G401.6 (cell line): ENCODE data around the gene APOC1.
A peak's percentile ranks its signal among the peaks of the same experiment; 100 is the strongest.
"Not testable (repeated sequence)": the region's sequence is repeated elsewhere in the genome, so short reads cannot be mapped to it uniquely, and the experiment has no call there.

Experiments
- FAIRE-seq: peaks from 2 replicates; lab custom pipeline; 2012; peaks lifted over from hg19 to GRCh38; lab: Jason Lieb, UNC

APOC1 gene

GRCh38 chr19:44914433-44915206, at the start of gene APOC1:
Gene APOC1 (plus strand): TSS chr19:44914608. CDS start chr19:44914892, 284 bp downstream.
- FAIRE-seq = peak; percentile 72

DNA sequence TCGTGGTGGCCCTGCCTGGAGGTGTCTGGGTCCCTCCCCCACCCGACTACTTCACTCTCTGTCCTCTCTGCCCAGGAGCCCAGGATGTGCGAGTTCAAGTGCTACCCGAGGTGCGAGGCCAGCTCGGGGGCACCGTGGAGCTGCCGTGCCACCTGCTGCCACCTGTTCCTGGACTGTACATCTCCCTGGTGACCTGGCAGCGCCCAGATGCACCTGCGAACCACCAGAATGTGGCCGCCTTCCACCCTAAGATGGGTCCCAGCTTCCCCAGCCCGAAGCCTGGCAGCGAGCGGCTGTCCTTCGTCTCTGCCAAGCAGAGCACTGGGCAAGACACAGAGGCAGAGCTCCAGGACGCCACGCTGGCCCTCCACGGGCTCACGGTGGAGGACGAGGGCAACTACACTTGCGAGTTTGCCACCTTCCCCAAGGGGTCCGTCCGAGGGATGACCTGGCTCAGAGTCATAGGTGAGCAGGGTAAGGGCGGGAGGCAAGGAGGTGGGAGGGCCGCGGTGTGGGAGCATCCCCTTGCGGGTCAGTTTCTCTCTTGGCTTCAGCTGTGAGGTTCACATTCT, 49.1 kb upstream of the APOC1 start:
- no peak for FAIRE-seq

- FAIRE-seq = no peak
Measured at GRCh38 chr19:44866664-44867063, 47.7 kb upstream of the APOC1 start.

- FAIRE-seq = no peak
Measured at GRCh38 chr19:44867578-44867977, 46.8 kb upstream of the APOC1 start.

- no peak for FAIRE-seq
Measured at GRCh38 chr19:44869733-44870470, 44.5 kb upstream of the APOC1 start.

DNA sequence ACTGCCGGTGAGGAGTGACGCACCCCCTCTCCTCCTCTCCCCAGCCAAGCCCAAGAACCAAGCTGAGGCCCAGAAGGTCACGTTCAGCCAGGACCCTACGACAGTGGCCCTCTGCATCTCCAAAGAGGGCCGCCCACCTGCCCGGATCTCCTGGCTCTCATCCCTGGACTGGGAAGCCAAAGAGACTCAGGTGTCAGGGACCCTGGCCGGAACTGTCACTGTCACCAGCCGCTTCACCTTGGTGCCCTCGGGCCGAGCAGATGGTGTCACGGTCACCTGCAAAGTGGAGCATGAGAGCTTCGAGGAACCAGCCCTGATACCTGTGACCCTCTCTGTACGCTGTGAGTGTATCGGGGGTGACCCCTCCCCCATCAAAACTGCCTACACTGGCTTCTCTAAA, 42.6 kb upstream of the APOC1 start:
- FAIRE-seq = no peak

GRCh38 chr19:44872661-44873060, 41.7 kb upstream of the APOC1 start:
- FAIRE-seq = peak; percentile 89

- no peak for FAIRE-seq
Measured at GRCh38 chr19:44874317-44874716, 40.1 kb upstream of the APOC1 start.

DNA sequence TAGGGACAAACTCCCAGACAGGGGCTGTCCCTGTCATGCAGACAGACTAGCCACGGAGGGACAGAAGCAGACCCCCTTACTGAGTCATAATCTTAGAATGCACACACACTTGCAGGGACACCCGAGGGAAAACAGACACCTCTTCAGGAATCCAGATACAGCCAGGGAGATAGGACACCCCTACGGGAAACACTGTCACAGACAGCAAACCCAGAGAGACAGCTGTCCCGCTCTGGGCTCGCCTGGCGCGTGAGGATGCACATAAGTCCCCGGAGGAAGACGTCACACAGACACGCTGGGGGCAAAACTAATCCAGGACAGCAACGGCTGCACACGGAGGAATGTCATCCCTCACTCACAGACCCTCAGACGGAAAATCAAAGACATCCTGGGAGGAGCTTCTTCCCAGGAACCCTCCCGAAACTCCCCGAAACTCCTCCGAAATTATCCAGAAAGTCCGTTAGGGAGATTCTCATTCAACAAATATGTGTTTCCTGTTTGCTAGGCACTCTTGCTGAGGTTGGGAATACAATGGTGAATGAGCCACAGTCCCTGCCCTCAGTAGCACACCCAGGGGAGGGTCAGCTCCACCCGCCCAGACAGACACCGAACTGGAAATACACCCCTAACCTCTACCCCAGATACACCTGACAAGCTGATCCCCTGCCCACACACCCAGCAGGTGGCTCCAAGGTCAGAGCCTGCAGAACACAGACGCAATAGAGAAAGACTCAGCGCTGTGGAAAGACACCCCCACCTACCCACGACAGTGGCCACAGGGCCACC, 38.5 kb upstream of the APOC1 start:
- no peak for FAIRE-seq

GRCh38 chr19:44876930-44877535, 37.4 kb upstream of the APOC1 start:
- no peak for FAIRE-seq

GRCh38 chr19:44878120-44878865, 36.1 kb upstream of the APOC1 start:
- no peak for FAIRE-seq

DNA sequence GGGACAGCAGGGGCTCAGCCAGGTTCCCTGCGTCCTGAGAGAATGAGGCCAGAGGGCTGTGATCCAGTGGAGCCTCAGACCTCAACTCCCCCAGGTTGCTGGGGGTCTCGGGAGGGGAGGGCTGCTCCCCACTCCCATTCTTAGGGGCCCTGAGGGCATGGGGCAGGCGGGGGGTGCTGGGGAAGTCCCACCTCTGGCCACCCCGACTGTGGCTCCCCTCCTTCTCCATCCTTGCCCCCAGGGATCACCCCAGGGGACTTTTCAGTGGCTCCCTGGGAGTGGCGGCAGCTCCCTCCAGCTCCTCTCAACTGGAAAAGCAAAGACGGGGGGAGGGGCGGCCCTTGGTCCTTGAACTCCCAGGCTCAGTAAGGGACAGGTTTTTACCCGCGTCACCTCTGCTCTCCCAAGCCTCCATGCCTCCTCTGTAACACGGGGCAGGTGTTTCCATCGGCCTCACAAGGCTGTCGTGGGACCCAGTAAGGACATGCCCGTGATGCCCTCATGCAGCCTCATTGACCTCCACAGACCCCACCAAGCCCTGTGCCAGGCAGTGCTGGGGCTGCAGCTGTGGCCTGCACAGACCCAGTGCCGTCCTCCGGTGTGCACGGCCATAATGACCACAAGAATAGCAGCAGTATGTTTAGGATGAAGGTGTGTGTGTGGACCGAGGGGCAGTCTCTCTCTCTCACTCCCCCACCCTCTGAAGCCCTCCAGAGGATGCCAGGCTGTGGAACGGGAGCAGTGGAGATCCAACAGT, 34.9 kb upstream of the APOC1 start:
- no peak for FAIRE-seq

- no peak for FAIRE-seq
Measured at GRCh38 chr19:44882063-44882462, 32.3 kb upstream of the APOC1 start.

GRCh38 chr19:44882619-44883397, 31.6 kb upstream of the APOC1 start:
- FAIRE-seq = not testable (repeated sequence)

DNA sequence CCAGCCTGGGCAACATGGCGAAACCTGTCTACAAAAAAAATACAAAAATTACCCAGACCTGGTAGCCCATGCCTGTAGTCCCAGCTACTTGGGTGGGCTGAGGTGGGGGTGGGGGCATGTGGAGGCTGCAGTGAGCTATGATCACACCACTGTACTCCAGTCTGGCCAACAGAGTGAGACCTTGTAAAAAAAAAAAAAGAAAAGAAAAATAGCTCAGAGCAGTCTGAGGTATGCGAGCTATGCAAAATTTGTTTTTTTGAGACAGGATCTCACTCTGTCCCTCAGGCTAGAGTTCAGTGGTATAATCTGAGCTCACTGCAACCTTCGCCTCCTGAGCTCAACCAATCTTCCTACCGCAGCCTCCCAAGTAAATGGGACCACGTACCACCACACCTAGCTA, 30.5 kb upstream of the APOC1 start:
- FAIRE-seq = no peak

- FAIRE-seq = no peak
Measured at GRCh38 chr19:44884566-44884965, 29.8 kb upstream of the APOC1 start.

DNA sequence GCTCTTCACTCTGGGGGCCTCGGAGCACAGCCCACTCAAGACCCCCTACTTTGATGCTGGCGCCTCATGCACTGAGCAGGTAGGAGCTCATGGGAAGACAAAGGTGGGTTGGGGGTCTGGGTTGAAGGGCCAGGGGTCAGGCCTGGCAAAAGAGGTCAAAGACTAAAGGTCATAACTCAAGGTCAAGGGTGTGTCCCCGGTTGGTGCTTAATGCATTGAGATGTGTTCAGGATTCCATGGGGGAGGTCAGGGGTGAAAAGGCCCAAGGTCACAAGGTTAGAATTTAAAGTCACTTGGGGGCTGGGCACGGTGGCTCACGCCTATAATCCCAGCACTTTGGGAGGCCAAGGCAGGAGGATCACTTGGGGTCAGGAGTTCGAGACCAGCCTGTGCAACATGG, 28.3 kb upstream of the APOC1 start:
- no peak for FAIRE-seq

GRCh38 chr19:44887648-44888047, 26.8 kb upstream of the APOC1 start:
- no peak for FAIRE-seq

DNA sequence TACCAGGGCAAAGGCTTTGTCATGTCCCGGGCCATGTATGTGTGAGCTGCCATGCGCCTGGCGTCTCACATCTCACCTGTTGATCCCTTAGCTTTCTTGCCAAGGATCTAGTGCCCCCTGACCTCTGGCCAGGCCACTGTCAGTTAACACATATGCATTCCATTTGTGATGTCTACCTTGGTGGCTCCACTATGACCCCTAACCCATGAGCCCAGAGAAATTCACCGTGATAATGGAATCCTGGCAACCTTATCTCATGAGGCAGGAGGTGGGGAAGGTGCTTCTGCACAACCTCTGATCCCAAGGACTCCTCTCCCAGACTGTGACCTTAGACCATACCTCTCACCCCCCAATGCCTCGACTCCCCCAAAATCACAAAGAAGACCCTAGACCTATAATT, 26.1 kb upstream of the APOC1 start:
- not testable (repeated sequence) for FAIRE-seq

DNA sequence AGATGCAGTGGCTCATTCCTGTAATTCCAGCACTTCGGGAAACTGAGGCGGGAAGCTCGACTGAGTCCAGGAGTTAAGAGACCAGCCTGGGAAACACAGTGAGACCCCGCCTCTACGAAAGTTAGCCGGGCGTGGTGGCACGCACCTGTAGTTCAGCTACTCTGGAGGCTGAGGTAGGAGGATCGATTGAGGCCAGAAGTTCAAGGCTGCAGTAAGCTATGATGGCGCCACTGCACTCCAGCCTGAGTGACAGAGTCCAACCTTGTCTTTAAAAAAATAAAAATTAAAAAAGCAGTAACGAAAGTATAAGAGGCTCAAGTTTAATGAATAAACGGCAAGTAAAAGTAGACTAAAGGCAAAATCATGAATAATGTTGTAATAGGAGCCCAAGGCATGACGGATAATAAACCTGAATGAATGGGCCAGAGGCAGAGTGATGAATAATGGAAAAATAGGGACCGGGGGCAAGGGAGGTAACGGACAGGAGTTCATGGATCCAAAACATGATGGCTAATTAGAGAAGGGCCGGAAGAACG, 24.5 kb upstream of the APOC1 start:
- FAIRE-seq = no peak
